HG02852 (cell line): Measurements from ENCODE around the gene SPATS2.
A peak's percentile ranks its signal among the peaks of the same experiment; 100 is the strongest.

ENCODE experiments used
- ATAC-seq: cut with Tn5 transposase; IDR thresholded peaks from one replicate; pipeline ENCODE4 v1.9.1; 2021; ENCODE audit warnings: mild to moderate bottlenecking, moderate library complexity; ENCODE audit not compliant: unreplicated experiment

The SPATS2 gene

GRCh38 chr12:49552014-49552413, 184.8 kb downstream of the SPATS2 start:
- ATAC-seq, result no peak

- no peak for ATAC-seq
These were observed 185.2 kb downstream of the SPATS2 start for GRCh38 chr12:49552425-49552824.

DNA sequence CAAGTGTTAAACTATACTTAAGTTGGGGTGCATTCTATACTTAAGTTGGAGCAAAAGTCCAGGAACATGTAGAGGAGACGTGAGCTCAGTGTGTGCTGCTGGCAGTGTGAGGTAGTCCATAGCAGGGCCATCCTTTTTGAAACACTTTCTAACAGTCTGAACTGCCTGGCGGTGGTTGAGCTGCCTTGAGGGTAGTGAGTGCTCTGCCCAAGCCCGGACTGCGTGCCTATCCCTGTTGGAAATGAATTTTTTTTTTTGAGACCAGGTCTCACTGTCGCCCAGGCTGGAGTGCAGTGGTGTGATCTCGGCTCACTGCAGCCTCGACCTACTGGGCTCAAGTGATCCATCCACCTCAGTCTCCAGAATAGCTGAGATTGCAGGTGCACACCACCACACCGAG, 185.6 kb downstream of the SPATS2 start:
- ATAC-seq, result no peak

DNA sequence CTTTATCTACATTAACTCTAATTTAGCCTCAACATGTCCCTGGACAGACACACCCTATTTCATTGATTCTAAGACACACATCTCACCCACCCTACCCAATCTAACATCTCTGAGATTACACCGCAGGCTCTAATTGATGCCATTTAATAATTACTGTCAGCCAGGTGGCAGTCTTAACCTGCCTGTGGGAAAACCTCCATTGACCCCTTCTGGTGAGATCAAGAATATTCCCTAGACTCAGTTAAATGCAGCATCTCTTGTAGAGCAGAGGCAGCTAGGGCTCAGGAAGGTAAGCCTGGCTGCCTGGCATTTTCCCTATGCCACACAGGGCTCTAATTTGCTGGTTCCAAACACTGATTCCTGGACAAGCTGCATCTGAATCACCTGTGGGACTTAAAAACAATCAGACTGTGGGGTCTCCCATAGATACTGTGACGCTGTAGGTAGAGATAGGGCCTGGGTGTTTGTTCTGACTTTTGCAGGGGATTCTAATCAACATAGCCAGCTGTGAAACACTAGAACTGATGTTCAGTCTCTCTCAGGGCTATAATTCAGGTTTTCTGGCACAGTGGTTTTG, 186.3 kb downstream of the SPATS2 start:
- no peak for ATAC-seq

GRCh38 chr12:49554266-49554665, 187.0 kb downstream of the SPATS2 start:
- no peak for ATAC-seq

DNA sequence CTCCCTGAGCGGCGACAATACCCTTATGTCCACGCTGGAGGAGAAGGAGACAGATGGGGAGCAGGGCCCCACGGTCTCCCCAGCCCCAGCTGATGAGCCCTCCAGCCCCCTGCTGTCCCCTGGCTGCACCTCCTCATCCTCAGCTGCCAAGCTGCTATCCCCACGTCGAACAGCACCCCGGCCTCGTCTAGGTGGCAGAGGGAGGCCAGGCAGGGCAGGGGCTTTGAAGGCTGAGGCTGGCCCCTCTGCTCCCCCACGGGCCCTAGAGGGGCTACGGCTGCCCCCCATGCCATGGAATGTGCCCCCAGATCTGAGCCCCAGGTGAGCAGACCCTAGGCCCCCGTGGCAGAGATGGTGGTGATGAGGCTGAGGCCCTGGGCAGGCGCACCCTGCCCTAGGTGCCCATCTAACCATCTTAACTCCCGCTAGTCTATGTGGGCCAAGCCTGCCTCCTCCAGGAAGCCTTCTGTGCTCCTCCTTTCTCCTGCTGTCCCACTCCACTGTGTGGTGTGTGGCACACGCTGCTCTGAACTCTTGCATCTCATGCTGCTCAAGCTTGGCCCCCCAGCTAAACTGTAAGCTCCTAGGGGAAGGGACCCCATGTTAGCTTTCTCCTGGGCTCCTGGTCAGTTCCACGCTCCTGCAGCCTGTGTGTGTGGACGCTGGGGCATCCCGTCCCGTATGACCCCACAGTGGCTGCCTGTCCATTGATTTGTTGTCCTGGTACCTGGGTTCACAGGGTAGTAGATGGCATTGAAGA, 188.5 kb downstream of the SPATS2 start:
- no peak for ATAC-seq

- no peak for ATAC-seq
These were observed 189.3 kb downstream of the SPATS2 start for GRCh38 chr12:49556391-49557186.

- no peak for ATAC-seq
These were observed 190.1 kb downstream of the SPATS2 start for GRCh38 chr12:49557187-49557916.

DNA sequence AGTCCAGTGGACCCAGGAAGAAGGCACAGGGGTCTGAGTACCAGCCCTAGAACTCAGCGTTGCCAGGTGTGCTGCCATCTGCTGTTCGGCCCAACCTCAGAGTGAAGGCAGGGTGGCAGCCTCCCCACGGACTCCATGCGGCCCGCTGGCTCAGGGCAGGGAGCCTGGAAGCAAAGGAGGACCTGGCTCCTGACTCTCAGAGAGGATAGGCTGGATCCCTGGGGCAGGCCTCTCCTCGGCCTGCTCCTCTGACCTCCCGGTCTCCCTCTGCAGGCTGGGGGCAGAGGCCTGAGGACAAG, 190.6 kb downstream of the SPATS2 start:
- no peak for ATAC-seq

DNA sequence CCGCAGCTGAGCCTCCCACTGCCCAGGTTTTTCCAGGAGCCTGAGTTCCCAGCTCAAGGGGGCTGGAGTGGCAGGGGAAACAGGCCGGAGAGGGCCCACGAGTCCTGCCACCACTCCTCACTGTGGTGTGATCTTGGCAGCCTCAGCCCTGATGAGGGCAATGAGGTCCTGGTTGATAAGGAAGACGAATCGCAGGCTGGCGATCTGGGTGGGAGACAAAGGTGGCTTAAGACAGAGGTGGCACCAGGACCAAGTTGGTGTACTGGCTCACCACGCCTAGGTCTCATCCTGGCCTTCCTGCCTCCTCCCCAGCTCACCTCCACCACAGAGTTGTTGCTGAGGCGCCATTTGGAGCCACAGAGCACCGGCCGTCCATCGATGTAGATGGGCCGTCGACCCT, 191.3 kb downstream of the SPATS2 start:
- ATAC-seq, result no peak

- no peak for ATAC-seq
These were observed 191.9 kb downstream of the SPATS2 start for GRCh38 chr12:49559011-49559675.

GRCh38 chr12:49560695-49561094, 193.4 kb downstream of the SPATS2 start:
- no peak for ATAC-seq

GRCh38 chr12:49562233-49562632, 195.0 kb downstream of the SPATS2 start:
- ATAC-seq, result no peak

- no peak for ATAC-seq
These were observed 195.6 kb downstream of the SPATS2 start for GRCh38 chr12:49562831-49563230.

DNA sequence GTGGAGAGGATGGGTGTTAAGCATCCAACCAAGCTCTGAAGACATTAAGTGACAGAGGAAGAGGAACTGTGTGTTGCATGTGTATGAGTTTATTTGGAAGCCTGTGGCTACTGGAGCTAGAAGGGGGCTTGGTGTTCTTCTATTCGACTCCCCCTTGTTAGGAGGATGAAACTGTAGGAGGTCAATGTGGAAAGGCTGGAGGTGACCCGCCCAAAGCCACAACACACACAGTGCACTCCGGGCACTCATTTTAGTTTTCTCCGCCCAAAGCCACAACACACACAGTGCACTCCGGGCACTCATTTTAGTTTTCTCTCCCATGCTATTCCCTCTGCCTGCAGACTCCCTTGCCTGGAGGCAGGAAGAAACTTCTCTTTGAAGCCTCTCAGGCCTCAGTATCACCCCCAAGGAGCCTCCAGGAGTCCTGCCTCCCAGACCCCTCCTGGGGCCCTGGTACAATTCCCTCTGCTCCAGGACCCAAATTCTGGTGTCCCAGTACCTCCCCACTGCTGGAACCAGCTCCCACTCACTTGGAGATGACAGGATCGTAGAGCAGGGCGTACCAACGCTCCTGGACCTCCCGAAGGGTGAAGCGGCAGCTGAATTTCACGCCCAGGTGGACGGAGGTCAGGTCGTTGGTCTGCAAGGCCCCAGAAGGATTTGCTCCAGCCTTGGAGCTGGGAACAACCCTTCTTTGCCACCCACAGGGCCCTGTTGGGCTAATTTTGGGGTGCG, 196.9 kb downstream of the SPATS2 start:
- no peak for ATAC-seq

DNA sequence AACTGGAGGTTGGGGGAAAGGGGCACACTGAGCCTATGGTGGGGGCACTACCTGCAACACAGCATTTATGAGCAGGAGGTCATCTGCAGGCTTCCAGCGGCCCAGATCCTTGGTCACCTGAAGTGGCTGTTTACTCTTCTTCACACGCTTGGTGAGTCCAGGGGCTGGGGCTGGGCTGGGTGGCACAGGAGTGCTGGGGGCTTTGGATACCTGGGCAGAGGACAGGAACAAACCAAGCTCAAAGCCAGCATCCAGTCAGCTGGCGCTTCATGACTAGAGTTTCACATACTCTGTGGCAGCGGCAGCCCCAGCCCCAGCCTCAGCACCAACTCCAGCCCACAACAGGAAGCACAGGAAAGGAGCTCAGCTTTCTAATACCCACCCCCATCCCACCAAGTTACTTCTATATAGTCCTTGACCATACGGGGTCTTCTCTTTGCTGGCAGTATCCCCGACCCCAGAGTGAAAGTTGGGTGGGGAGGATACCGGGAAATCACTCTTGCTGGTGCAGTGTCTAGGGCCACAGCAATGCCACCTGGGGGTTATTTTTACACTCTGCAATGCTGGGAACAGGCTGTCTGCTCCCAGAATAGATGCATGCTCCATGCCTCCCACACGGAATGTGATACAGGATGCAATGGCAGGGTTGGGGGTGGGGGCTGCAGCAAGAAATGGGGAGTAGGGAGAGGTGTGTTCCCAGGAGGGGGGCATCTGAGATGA, 197.6 kb downstream of the SPATS2 start:
- no peak for ATAC-seq

DNA sequence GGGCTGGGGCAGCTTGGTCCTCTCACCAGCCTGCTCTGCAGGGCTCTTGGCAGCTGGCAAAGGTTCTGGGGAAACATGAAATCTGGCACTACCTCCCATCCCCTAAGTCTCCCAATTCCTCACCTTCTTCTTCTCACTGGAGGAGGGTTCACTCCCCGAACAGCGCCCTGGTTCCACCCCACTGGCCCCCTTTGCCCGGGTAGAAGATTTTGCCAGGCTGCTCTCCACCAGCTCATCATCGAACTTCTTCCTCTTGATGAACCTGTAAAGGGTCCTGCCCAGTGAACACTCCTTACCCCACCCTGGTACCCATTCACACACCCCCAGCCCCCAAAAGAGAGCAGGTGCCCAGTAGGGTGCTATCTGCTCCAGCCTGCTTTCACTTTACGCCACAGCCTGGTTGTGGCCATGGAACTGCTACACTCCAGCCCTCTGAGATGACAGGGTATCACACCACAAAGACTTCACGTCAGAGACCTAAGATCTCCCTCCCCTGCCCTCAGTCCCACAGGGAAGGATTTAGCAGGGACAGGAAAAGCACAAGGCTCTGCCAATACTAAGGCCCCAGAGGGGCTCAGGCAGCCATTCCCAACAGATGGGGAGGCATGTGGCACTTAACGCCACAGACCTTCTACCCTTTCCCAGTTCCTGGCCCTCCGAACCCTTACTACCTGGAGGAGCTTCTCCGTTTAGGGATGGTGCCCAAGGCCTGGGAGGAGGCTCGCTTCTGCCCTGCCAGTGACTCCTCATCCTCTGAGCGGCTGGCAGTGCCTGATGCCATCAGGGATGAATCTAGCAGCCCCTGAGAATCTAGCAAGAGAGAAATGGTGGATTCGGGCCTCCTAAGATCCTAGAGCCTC, 198.4 kb downstream of the SPATS2 start:
- no peak for ATAC-seq

DNA sequence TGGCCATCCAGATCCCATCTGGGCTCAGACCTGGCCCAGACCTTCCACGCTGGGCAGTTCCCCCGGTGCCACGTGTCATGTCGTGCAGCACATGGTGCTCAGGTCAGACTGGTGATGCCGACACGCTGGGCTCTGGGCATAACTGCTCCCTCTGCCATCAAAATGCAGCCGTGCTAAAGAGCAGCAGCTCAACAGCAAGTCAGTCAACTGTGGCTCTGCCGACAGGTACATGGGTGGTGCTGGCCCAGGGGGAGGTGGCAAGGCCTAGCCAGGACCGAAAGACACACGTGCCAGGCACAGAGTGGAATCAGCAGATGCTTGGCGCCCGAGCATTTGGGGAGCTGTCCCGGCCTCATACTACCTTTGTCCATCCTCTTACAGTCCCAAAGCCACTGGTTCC, 199.1 kb downstream of the SPATS2 start:
- no peak for ATAC-seq

DNA sequence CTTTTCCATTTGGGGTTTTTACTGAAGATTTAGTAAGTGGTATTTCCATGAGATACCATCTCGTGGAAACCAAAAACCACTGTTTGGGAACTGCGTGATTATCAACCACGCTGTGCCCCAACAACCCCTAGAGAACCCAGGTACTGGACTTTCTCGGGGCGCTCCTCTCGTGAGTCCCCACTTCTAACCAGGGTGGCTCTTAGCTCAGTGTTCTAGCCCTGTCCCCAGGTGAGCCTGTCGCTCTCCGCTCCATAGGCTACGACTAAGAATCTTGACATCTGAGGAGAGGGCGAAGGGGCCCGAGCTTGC, 200.0 kb downstream of the SPATS2 start:
- peak; percentile 14 for ATAC-seq
